ENCODE data around the gene RAB9A.

GRCh38 chrX:13755254-13755653 is 66.3 kb downstream of the RAB9A start:
- no peak for TF ChIP-seq CTCF (IDR thresholded peaks at IDR 0.05; ENCODE audit: low read depth, low read length)
- no peak for TF ChIP-seq POLR2A (IDR thresholded peaks at IDR 0.05; ENCODE audit: extremely low read depth, insufficient read length)
